Activated CD8-positive, alpha-beta T cell treated with anti-CD3 and anti-CD28 coated beads, Interleukin-2, amount 10 ng/mL, durations not matched to agents 7 days and 5 days (primary cell): Measurements from ENCODE around the gene BEAN1. TPM values are rescaled to one million over a fixed set of nuclear protein-coding genes. Genes with fewer than 3 reads are reported as not detected.

ENCODE experiments used
- ATAC-seq: fragments of 150-1000 bp; cut with Tn5 transposase; one replicate; pipeline ENCODE4 v1.10.0; 2021; ENCODE audit warnings: moderate library complexity
- CTCF ChIA-PET: fragments of 350-600 bp; sonication (Branson Sonifier 250); formaldehyde crosslinking; loops from one replicate; lab custom pipeline; 2021; ENCODE audit warnings: antibody characterized with exemption; lab: Charles Lee
- POLR2A ChIA-PET: fragments of 350-600 bp; sonication (Branson Sonifier 250); formaldehyde crosslinking; loops from one replicate; lab custom pipeline; 2021; ENCODE audit warnings: antibody characterized with exemption; lab: Charles Lee
- DNase-seq: peaks from one replicate; pipeline ENCODE4 v3.0.0-alpha.2; 2020
- H3K27ac Mint-ChIP-seq: one replicate; pipeline ENCODE4 v1.8.0; 2021; ENCODE audit warnings: mild to moderate bottlenecking, mixed read lengths
- H3K27me3 Mint-ChIP-seq: one replicate; pipeline ENCODE4 v1.8.0; 2021; ENCODE audit warnings: low read depth, mixed read lengths
- H3K36me3 Mint-ChIP-seq: one replicate; pipeline ENCODE4 v1.8.0; 2021; ENCODE audit warnings: low read depth, mixed read lengths
- H3K4me1 Mint-ChIP-seq: one replicate; pipeline ENCODE4 v1.8.0; 2021; ENCODE audit warnings: low read depth, mixed read lengths
- H3K4me3 Mint-ChIP-seq: one replicate; pipeline ENCODE4 v1.8.0; 2021; ENCODE audit warnings: mild to moderate bottlenecking, mixed read lengths
- H3K9me3 Mint-ChIP-seq: one replicate; pipeline ENCODE4 v1.8.0; 2022; ENCODE audit warnings: mixed read lengths; ENCODE audit not compliant: insufficient read depth
- total RNA-seq, 2 experiments: library from RNA; stranded (reverse); gene quantifications; one replicate each; pipeline ENCODE4 v1.2.3, GENCODE V29; 2021

Gene BEAN1
- total RNA-seq, 2 experiments from 2014 or later: not detected

DNA sequence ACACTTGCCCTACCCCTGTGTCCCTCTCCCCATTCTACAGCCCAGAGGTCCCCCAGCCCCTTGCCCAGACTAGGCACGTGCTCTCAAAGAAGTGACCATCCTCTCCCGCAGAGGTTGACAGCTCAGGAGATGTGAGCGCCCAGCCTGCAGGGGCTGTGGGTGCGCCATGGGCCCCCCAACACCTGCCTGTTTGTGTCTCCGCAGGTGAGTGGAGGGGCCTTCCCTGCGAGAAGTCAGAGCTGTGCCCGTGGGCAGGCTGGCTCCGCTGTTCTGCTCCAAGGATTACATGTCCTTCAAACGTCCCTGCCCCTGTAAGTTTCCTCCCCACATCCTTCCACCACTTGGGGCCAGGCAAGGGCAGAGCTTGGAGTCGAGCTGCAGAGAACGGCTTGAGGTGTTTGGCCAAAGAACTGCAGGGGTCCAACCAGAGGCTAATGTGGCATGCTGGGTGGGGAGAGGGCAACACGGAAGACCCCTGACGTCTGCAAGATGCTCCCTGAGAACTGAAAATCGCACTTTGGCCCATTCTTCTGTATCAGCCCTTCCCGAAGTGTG lies 10.4 kb downstream of the BEAN1 start:
- ATAC-seq: no peak
- Mint-ChIP-seq H3K27me3 (peaks cover 16% of the 10 kb centered on the region), H3K4me1 (no peaks in the 10 kb centered on the region), H3K27ac (no peak overlapping the region), H3K36me3 (no peaks in the 10 kb centered on the region), H3K4me3 (no peak overlapping the region), H3K9me3 (no peaks in the 10 kb centered on the region)
- no peak for DNase-seq
- ChIA-PET POLR2A (no interaction called here), CTCF (interaction anchor here (1.0 kb wide), 1 partner anchor 171 kb away, joined by 3 read pairs; no protein-coding TSS in a partner anchor)

DNA sequence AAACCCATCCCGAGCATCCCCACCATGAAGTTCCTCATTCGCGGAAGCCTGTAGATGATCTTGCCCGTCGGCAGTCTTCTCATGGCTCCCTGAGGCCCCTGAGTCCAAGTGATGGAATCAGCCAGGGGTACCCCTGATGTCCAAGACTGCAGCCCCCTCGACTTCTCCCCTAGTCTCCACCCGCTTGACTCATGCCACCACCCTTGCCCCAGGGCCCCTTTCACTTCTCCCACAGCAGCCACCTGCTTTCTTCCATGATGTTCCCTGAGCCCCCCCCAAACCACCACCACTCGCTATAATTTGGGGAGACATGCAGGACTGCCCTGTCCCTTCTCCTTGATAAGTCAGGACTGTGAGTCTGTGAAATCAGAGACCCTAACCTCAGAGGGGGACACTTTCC lies 11.4 kb downstream of the BEAN1 start:
- no peak for DNase-seq
- ChIA-PET CTCF (interaction anchor here (1.0 kb wide), 1 partner anchor 170 kb away, joined by 3 read pairs; no protein-coding TSS in a partner anchor), POLR2A (no interaction called here)
- ATAC-seq: no peak
- peaks cover 11% of the 10 kb centered on the region for H3K27me3 Mint-ChIP-seq
- no peaks in the 10 kb centered on the region for H3K4me1 Mint-ChIP-seq
- H3K9me3 Mint-ChIP-seq: no peaks in the 10 kb centered on the region
- no peaks in the 10 kb centered on the region for H3K36me3 Mint-ChIP-seq
- H3K4me3 Mint-ChIP-seq: no peak overlapping the region
- no peak overlapping the region for H3K27ac Mint-ChIP-seq

DNA sequence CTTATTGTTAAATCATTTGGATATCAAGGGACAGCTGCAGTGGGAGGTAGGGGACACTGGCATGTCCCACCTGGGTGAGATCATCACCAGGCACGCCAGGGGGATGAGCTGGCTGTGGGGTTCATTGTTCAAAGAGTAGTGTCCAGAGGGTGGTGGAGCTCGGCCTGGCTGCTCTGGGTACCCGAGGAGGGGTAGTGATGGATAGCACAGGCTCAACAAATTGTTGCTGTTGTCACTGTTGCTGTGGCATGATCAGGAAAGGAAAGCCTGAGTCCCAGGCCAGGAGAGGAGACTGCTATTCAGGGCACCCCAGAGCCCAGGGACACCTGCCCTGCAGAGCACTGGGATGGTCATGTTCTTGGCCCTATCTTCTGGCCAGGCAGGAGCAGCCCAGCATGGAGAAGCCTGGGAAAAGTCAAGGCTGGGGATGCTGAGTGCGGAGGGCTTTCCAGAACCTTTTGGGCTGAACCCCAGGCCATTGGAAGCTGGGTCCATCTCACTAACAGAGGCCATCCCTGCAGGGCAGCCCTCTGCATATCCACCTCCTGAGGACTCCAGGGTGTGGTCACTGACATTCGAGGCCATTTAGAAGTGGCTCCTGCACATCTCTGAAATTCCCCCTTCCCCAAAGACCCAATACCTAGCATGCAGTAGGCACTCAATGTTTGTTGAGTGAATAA lies 12.1 kb downstream of the BEAN1 start:
- H3K9me3 Mint-ChIP-seq: no peaks in the 10 kb centered on the region
- POLR2A ChIA-PET: no interaction called here

DNA sequence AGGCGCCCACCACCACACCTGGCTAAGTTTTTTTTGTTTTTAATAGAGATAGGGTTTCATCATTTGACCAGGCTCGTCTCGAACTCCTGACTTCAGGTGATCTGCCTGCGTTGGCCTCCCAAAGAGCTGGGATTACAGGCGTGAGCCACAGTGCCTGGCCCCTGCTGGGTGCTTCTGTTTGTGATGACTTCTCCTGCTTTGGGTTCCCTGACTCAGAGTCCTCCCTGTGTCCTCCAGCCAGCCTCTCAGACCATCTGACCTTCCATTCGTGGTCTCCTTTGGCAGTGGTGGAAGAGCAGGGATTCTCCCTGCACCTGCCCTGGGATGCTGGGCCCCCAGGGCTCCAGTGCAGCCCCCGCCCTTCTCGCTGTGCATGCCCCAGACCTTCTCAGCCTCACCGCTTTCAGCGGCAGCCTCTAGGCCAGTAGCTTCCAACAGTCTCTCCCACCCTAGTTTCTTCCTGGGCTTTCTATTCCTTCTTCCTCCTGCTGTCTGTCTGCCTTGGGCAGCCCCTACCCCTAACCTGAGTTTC lies 13.2 kb downstream of the BEAN1 start:
- CTCF ChIA-PET: no interaction called here
- Mint-ChIP-seq H3K36me3 (no peaks in the 10 kb centered on the region), H3K9me3 (no peaks in the 10 kb centered on the region), H3K4me1 (no peaks in the 10 kb centered on the region), H3K27me3 (peaks cover 9% of the 10 kb centered on the region), H3K4me3 (no peak overlapping the region), H3K27ac (no peak overlapping the region)
- ATAC-seq (no peak), DNase-seq (no peak)
- POLR2A ChIA-PET: no interaction called here

More for the DNA sequence above, 12.1 kb downstream of the BEAN1 start:
- CTCF ChIA-PET: no interaction called here
- no peak overlapping the region for H3K4me3 Mint-ChIP-seq
- no peak for ATAC-seq
- H3K36me3 Mint-ChIP-seq: no peaks in the 10 kb centered on the region
- H3K27me3 Mint-ChIP-seq: peaks cover 11% of the 10 kb centered on the region
- no peak overlapping the region for H3K27ac Mint-ChIP-seq
- no peaks in the 10 kb centered on the region for H3K4me1 Mint-ChIP-seq
- DNase-seq: no peak

DNA sequence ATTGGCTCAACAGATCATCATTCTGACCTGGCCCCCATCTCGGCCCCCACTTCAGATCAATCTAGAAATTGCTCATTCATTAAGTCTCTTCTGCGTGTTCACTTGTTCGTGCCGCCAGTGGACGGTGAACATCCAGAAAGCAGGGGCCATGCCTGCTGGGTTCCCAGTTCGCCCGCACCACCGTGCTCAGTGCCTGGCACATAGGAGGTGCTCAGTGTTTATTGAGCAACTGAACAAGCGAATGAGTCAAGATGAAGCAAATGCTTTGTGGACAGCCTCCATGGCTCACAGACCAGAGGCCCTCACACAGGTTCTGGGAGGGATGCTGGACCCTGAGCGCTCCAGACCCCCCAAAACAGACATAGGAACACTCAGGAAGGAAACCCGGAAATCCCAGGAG lies 13.9 kb downstream of the BEAN1 start:
- Mint-ChIP-seq H3K27me3 (peaks cover 13% of the 10 kb centered on the region), H3K36me3 (no peaks in the 10 kb centered on the region), H3K4me1 (no peaks in the 10 kb centered on the region), H3K4me3 (no peak overlapping the region), H3K9me3 (no peaks in the 10 kb centered on the region), H3K27ac (no peak overlapping the region)
- ChIA-PET CTCF (no interaction called here), POLR2A (interaction anchor here (0.6 kb wide), 1 partner anchor 9 kb away, joined by 3 read pairs; no protein-coding TSS in a partner anchor)
- no peak for ATAC-seq
- DNase-seq: no peak

DNA sequence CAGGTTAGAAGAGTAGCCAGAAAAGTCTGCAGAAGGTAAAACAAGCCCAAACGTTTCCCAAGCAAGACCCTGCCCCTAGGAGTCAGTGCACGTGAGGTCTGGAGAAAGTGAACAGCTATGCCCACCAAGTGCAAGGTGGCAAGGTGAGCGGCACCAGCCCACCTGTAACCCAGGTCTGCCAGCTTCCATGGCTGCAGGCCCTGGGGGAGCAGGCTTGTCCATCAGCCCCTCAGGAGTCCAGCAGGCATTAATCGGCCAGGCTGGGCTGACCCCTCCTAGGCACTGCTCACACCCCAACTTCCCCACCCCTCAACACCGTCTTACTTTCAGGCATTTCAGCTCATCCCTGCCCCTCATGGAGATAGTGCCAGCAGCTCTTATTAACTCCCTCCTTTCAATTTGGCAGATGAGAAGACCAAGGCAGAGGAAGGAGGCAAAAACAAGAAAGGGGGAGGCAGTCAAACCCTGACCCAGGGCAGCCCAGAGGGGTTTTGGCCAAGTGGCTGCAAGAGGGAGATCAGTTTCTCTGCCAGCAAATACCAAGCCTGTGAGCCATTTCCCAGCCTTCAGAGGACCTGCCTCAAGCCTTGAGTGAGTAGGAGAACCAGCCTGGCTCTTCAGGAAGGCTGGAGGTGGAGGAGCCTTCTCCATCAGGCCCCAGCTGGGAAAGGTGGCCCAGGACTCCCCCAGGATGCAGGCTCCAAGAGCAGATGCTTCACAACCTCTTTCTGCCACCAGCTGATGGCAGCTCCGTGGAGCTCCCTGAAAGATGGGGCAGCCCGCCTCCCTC lies 14.7 kb downstream of the BEAN1 start:
- no peak for DNase-seq
- POLR2A ChIA-PET: interaction anchor here (0.6 kb wide), 1 partner anchor 9 kb away, joined by 3 read pairs; no protein-coding TSS in a partner anchor

DNA sequence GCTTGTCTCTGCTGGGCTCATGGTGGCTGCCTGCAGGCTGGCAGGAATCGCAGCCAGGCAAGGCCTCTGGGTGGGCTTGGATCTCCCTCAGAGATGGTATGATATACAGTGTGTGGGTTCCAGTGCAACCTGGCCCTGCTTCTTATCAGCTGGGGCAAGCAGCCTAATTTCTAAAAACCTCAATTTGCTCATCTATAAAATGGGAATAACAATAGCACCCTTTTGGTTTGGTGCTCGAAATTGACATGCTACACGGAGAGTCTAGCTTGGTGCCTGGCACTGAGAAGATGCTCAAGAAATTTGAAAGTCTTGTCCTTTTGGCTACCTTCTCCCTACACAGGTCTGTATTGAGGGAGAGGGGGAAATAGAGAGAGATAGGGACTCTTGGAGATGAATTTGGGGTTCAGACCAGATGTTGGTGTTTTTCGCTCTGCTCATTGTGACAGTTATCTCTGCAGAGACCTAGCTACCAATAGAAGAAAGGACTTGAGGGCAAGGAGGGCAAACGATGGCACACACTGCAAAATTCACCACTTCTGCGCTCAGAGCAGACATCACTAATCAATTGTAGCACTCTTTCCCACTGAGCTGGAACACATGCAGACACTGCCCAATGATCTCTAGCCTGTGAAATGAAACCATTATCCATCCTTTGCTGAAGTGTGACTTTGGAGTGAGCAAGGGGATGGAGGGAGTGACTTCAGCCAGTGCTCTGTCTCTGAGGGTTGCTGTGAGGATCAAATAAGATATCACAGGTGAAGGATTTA lies 15.6 kb downstream of the BEAN1 start:
- no peaks in the 10 kb centered on the region for H3K4me1 Mint-ChIP-seq
- H3K27ac Mint-ChIP-seq: no peak overlapping the region
- ChIA-PET CTCF (interaction anchor here (0.9 kb wide), 1 partner anchor 42 kb away, joined by 3 read pairs; no protein-coding TSS in a partner anchor), POLR2A (no interaction called here)
- no peaks in the 10 kb centered on the region for H3K9me3 Mint-ChIP-seq
- H3K4me3 Mint-ChIP-seq: no peak overlapping the region
- no peak for DNase-seq
- H3K27me3 Mint-ChIP-seq: peaks cover 18% of the 10 kb centered on the region
- H3K36me3 Mint-ChIP-seq: no peaks in the 10 kb centered on the region
- no peak for ATAC-seq

More for the DNA sequence above, 14.7 kb downstream of the BEAN1 start:
- no peak for ATAC-seq
- Mint-ChIP-seq H3K4me1 (no peaks in the 10 kb centered on the region), H3K9me3 (no peaks in the 10 kb centered on the region), H3K36me3 (no peaks in the 10 kb centered on the region), H3K4me3 (no peak overlapping the region), H3K27ac (no peak overlapping the region), H3K27me3 (peaks cover 18% of the 10 kb centered on the region)
- CTCF ChIA-PET: no interaction called here

DNA sequence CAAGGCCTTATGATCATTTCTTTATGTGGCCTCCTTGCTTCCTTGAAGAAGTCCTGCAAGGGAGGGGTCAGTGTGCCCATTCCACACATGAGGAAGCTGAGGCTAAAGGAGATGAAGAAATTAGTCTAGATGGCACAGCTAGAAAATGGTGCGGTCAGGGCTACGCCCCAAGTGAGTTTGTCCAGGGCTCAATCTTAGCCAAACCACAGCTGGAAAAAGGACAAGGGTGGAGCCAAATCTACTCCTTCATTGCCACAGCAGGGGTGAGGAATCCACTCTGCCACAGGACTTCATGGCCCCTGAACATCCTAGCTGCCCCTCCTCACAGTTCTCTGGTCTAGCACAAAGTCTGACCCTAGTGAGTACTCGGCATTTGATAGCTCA lies 16.2 kb downstream of the BEAN1 start:
- H3K9me3 Mint-ChIP-seq: no peaks in the 10 kb centered on the region
- H3K27me3 Mint-ChIP-seq: peaks cover 19% of the 10 kb centered on the region
- ChIA-PET POLR2A (no interaction called here), CTCF (interaction anchor here (0.9 kb wide), 1 partner anchor 42 kb away, joined by 3 read pairs; no protein-coding TSS in a partner anchor)
- ATAC-seq (no peak), DNase-seq (no peak)
- no peak overlapping the region for H3K4me3 Mint-ChIP-seq
- H3K27ac Mint-ChIP-seq: no peak overlapping the region
- H3K36me3 Mint-ChIP-seq: no peaks in the 10 kb centered on the region
- H3K4me1 Mint-ChIP-seq: no peaks in the 10 kb centered on the region

DNA sequence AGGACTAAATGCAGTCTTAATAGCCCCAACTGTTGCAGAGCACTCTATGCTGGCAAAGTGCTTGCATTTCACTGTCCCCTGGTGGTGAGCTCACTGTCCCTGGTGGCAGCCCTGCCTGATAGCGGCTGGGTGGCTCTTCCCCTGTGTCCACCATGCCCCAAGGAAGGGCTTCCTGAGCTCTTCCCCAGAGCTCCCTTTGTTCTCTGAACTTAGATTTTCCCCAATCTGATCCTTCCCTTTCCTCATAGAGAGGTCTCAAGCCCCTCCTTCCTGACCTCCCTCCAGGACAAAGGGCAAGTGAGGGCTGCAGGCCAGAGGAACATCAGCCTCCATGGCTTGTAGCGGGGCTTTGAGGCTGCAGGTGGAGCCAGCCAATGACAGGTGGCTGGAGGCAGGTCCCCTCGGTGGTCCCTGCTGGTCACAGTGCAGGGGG lies 17.0 kb downstream of the BEAN1 start:
- Mint-ChIP-seq H3K9me3 (no peaks in the 10 kb centered on the region), H3K27me3 (peaks cover 20% of the 10 kb centered on the region), H3K4me1 (no peaks in the 10 kb centered on the region), H3K36me3 (no peaks in the 10 kb centered on the region), H3K4me3 (no peak overlapping the region), H3K27ac (no peak overlapping the region)
- POLR2A ChIA-PET: no interaction called here
- ATAC-seq (no peak), DNase-seq (no peak)
- CTCF ChIA-PET: no interaction called here

DNA sequence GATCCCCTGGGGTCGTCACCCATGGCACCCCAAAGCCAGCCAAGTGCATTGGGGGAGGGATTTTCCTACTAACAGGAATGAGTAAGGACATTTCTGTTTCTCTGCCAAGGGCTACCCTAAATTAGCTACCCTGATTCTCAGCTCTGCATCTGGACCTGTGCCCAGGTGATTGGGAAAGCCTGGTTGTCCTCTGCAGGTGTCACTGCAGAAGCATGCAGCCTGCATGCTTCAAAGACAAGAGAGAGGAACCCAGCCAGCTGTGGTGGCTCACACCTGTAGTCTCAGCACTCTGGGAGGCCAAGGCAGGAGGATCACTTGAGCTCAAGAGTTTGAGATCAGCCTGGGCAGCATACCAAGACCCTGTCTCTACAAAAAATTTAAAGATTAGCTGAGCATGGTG lies 19.6 kb downstream of the BEAN1 start:
- Mint-ChIP-seq H3K27ac (no peak overlapping the region), H3K9me3 (no peaks in the 10 kb centered on the region), H3K4me1 (no peaks in the 10 kb centered on the region), H3K27me3 (peaks cover 13% of the 10 kb centered on the region), H3K4me3 (no peak overlapping the region), H3K36me3 (no peaks in the 10 kb centered on the region)
- no peak for DNase-seq
- CTCF ChIA-PET: interaction anchor here (1.1 kb wide), 1 partner anchor 9 kb away, joined by 3 read pairs; no protein-coding TSS in a partner anchor
- no peak for ATAC-seq
- POLR2A ChIA-PET: no interaction called here

DNA sequence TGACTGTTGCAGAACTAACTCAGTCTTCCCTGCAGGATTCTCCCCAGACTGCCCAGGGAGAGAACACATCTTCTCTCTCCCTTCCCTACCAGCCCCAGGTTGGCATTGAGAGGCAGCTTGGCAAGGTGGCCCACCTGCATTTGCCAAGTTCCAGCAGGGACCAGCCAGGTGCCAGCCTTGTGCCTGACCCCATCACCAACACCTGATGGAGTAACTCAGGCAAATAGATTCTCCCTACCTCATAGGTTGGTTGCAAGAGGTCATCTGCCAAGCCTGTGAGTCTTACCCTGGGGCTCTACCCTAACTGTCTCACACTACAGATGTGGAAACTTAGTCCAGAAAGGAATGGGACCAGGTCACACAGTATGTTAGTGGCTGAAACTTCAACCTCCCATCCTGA lies 20.4 kb downstream of the BEAN1 start:
- ChIA-PET POLR2A (no interaction called here), CTCF (no interaction called here)
- Mint-ChIP-seq H3K27me3 (peaks cover 13% of the 10 kb centered on the region), H3K9me3 (no peaks in the 10 kb centered on the region), H3K4me1 (no peaks in the 10 kb centered on the region), H3K36me3 (no peaks in the 10 kb centered on the region), H3K4me3 (no peak overlapping the region), H3K27ac (no peak overlapping the region)
- ATAC-seq (no peak), DNase-seq (no peak)
